ENCODE data around the gene TTC7B.

Gene TTC7B

DNA sequence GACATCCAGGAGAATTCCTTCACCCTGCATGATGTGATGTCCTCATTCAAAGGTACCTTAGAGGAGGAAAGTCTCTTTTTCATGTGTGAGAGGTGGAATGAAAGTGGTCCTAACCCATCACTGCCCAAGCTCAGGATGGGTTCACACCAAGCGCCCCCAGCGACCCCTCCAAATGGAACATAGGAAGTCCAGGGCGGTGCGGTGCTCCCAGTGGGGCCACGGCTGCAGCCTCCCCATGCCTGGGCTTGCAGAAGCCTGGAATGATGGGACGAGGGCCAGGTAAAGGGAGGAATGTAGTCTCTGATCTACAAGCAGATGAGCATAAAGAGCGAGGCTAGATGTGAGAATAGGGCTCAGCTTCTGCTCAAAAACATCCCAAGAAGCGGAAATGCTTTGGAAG, 196.3 kb downstream of the TTC7B start:
- Histone ChIP-seq H3K4me2 (no peak overlapping the region), H3K4me1 (ENCODE audit: low read depth, poor library complexity, severe bottlenecking) (no peaks in the 10 kb centered on the region), H3K9ac (no peak overlapping the region), H3K36me3 (ENCODE audit: insufficient read depth) (no peaks in the 10 kb centered on the region), H2AFZ (ENCODE audit: low read depth) (no peak overlapping the region), H3K4me3 (IDR thresholded peaks at IDR 0.05; ENCODE audit: insufficient read depth, low read depth, low read length) (no peak overlapping the region), H3K79me2 (ENCODE audit: insufficient read depth, low read depth) (no peaks in the 10 kb centered on the region), H3K27ac (no peak overlapping the region), H3K27me3 (ENCODE audit: insufficient read depth, low read depth) (no peaks in the 10 kb centered on the region), H4K20me1 (ENCODE audit: insufficient read depth) (no peaks in the 10 kb centered on the region)
- TF ChIP-seq, protein P1, sequence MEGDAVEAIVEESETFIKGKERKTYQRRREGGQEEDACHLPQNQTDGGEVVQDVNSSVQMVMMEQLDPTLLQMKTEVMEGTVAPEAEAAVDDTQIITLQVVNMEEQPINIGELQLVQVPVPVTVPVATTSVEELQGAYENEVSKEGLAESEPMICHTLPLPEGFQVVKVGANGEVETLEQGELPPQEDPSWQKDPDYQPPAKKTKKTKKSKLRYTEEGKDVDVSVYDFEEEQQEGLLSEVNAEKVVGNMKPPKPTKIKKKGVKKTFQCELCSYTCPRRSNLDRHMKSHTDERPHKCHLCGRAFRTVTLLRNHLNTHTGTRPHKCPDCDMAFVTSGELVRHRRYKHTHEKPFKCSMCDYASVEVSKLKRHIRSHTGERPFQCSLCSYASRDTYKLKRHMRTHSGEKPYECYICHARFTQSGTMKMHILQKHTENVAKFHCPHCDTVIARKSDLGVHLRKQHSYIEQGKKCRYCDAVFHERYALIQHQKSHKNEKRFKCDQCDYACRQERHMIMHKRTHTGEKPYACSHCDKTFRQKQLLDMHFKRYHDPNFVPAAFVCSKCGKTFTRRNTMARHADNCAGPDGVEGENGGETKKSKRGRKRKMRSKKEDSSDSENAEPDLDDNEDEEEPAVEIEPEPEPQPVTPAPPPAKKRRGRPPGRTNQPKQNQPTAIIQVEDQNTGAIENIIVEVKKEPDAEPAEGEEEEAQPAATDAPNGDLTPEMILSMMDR (conservative IDR thresholded peaks at IDR 0.05; ENCODE audit: low read depth, low read length): no peak

DNA sequence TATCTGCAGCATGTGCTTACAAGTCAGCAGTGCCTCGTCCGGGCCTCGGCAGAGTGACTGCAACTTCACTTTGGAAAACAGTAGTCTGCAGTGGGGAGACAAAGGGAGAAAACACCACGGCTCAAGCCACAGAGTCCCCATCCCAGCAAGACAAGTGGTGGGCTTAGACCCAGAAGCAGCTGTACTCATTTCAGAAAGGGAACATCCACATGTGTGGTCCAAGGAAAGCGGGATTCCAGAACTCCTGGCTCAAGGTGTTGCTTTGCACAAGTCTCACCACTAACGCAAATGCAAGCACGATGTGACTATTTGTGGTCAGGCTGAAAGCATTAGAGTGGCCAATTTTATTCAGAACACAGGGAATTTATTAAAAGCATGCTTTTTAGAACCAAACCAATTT, 198.3 kb downstream of the TTC7B start:
- Histone ChIP-seq H3K4me3 (IDR thresholded peaks at IDR 0.05; ENCODE audit: insufficient read depth, low read depth, low read length) (no peak overlapping the region), H3K27me3 (ENCODE audit: insufficient read depth, low read depth) (no peaks in the 10 kb centered on the region), H2AFZ (ENCODE audit: low read depth) (no peak overlapping the region), H3K4me1 (ENCODE audit: low read depth, poor library complexity, severe bottlenecking) (no peaks in the 10 kb centered on the region), H4K20me1 (ENCODE audit: insufficient read depth) (no peaks in the 10 kb centered on the region), H3K79me2 (ENCODE audit: insufficient read depth, low read depth) (no peaks in the 10 kb centered on the region), H3K27ac (no peak overlapping the region), H3K36me3 (ENCODE audit: insufficient read depth) (no peaks in the 10 kb centered on the region), H3K9ac (no peak overlapping the region), H3K4me2 (no peak overlapping the region)
- TF ChIP-seq, protein P1 (conservative IDR thresholded peaks at IDR 0.05; ENCODE audit: low read depth, low read length): no peak

DNA sequence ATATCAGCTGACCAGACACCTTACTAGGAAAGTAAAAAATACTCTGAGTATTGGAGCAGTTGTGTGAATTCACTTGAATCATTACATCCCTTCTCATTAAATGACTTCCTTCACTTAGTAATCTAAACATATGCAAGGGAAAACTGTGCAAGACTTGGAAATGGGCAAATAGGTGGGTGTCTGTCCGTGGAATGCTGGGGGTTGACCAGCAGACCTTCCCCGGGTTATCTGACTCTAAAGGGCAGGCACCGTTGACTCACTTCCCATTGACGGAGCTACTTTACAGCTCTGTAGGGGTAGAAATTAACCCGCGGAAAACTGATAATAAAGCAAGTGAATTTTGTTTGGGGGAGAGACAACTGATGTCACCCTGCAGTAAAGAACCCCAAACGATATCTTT, 199.3 kb downstream of the TTC7B start:
- no peak overlapping the region for H3K4me2 ChIP-seq
- no peak overlapping the region for H2AFZ ChIP-seq (ENCODE audit: low read depth)
- H3K27ac ChIP-seq: no peak overlapping the region
- no peak overlapping the region for H3K9ac ChIP-seq
- no peaks in the 10 kb centered on the region for H3K79me2 ChIP-seq (ENCODE audit: insufficient read depth, low read depth)
- TF ChIP-seq, protein P1 (conservative IDR thresholded peaks at IDR 0.05; ENCODE audit: low read depth, low read length): no peak
- H4K20me1 ChIP-seq (ENCODE audit: insufficient read depth): no peaks in the 10 kb centered on the region
- H3K4me3 ChIP-seq (IDR thresholded peaks at IDR 0.05; ENCODE audit: insufficient read depth, low read depth, low read length): no peak overlapping the region
- H3K27me3 ChIP-seq (ENCODE audit: insufficient read depth, low read depth): no peaks in the 10 kb centered on the region
- no peaks in the 10 kb centered on the region for H3K36me3 ChIP-seq (ENCODE audit: insufficient read depth)
- no peaks in the 10 kb centered on the region for H3K4me1 ChIP-seq (ENCODE audit: low read depth, poor library complexity, severe bottlenecking)

DNA sequence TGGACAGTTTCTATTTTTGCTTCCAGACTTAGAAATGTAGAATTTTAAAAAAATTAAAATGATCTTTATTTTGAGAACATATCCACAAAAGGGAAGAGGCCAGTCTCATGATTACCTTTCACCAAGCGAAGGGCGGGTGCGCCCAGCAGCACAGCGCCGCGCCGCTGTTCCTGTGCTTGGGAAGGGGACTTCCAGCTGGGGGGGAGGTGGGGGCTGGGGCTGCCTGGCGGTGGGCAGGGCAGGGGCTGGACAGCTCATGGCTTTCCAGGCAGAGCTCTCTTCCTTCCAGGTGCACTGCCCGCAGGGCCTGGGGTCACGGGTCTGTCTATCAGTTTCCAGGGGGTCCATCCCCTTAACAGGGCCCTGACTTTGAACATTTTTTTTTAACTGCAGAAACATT, 199.9 kb downstream of the TTC7B start:
- Histone ChIP-seq H2AFZ (ENCODE audit: low read depth) (no peak overlapping the region), H3K79me2 (ENCODE audit: insufficient read depth, low read depth) (no peaks in the 10 kb centered on the region), H3K9ac (no peak overlapping the region), H3K27ac (no peak overlapping the region), H3K4me3 (IDR thresholded peaks at IDR 0.05; ENCODE audit: insufficient read depth, low read depth, low read length) (no peak overlapping the region), H3K36me3 (ENCODE audit: insufficient read depth) (no peaks in the 10 kb centered on the region), H3K4me1 (ENCODE audit: low read depth, poor library complexity, severe bottlenecking) (no peaks in the 10 kb centered on the region), H3K27me3 (ENCODE audit: insufficient read depth, low read depth) (no peaks in the 10 kb centered on the region), H3K4me2 (no peak overlapping the region), H4K20me1 (ENCODE audit: insufficient read depth) (no peaks in the 10 kb centered on the region)
- TF ChIP-seq, protein P1 (conservative IDR thresholded peaks at IDR 0.05; ENCODE audit: low read depth, low read length): no peak

Measured in KMS-11 (cell line).